ENCODE data around the gene HTR1D.
"Not testable (repeated sequence)": the region's sequence is repeated elsewhere in the genome, so short reads cannot be mapped to it uniquely, and the experiment has no call there.

Gene HTR1D

GRCh38 chr1:23198373-23198772 lies 18.9 kb downstream of the HTR1D start:
- TF ChIP-seq CTCF (IDR thresholded peaks at IDR 0.05; ENCODE audit: low read depth, low read length), result no peak
- Histone ChIP-seq H3K4me1 (no peaks in the 10 kb centered on the region), H3K27me3 (no peaks in the 10 kb centered on the region), H3K36me3 (no peaks in the 10 kb centered on the region), H3K9me3 (no peaks in the 10 kb centered on the region), H3K4me3 (ENCODE audit: low read depth, low read length) (no peak overlapping the region)
- DNase-seq, result no peak

DNA sequence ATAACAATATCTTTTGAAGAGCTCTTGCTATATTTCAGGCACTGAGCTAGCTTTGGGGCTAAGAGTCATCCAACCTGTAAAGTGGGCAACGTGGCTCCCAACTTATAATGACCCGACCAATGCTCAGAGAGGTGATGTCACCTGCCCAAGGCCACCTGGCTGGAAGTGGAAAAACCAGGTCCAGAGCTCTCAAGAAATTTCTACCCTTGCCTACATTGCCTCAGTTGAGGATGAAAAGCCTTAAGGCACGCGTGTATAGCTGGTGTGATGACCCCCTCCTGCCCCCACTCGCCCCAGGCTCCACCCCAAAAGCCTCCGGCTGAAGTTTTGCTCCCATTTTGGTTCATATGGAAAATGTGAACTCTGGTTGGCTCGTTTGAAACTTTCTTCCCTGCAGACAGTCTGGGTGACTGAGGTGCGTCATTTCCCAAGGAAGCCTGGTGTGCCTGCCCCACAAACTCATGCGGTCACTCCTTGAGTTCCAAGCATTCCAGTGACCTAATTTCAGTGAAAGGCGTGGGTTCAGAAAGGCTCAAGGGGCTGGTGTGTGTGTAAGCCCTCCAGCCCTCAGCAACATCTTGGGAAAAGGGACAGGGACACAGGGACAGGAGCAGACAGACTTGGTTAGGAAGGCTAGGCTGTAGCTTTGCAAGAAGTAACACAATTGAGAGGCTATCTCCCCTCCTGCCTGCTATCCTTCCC lies 20.5 kb downstream of the HTR1D start:
- no peak for DNase-seq
- H3K4me3 ChIP-seq (ENCODE audit: low read depth, low read length), result no peak overlapping the region
- TF ChIP-seq CTCF (IDR thresholded peaks at IDR 0.05; ENCODE audit: low read depth, low read length), result no peak
- no peaks in the 10 kb centered on the region for H3K9me3 ChIP-seq
- H3K4me1 ChIP-seq, result no peaks in the 10 kb centered on the region
- no peaks in the 10 kb centered on the region for H3K27me3 ChIP-seq
- no peaks in the 10 kb centered on the region for H3K36me3 ChIP-seq

GRCh38 chr1:23194119-23194984 lies 22.9 kb downstream of the HTR1D start:
- H3K36me3 ChIP-seq, result no peaks in the 10 kb centered on the region
- H3K4me1 ChIP-seq, result no peaks in the 10 kb centered on the region
- H3K9me3 ChIP-seq, result no peaks in the 10 kb centered on the region
- no peak for TF ChIP-seq CTCF (IDR thresholded peaks at IDR 0.05; ENCODE audit: low read depth, low read length)
- H3K4me3 ChIP-seq (ENCODE audit: low read depth, low read length), result no peak overlapping the region
- no peak for DNase-seq
- H3K27me3 ChIP-seq, result no peaks in the 10 kb centered on the region

DNA sequence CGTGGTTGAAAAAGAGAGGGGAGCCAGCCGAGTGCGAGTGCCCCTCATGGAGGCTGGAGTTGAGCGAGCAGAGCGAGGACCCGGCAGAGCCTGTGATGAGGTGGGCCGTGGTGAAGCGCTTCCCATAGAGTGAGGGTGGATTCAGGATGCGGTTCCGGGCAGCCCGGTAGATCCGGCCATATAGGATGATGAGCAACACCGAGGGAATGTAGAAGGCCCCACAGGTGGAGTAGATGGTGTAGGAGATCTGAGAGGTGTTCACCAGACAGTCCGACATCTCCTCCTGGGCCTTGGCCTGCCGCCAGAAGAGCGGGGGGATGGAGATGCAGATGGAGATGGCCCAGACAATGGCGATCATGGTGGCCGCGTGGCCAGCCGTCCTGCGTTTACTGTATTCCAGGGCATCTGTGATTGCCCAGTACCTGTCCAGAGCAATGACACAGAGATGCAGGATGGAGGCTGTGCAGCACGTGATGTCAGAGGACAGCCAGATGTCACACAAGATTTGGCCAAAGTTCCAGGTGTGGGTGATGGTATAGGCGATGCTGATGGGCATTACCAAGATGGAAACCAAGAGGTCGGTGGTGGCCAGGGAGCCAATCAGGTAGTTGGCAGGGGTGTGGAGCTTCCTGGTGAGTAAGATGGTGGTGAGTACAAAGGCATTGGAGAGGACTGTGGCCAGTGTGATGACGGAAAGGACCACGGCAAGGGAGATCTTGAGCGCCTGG lies 23.7 kb downstream of the HTR1D start:
- Histone ChIP-seq H3K4me1 (no peaks in the 10 kb centered on the region), H3K9me3 (no peaks in the 10 kb centered on the region), H3K36me3 (no peaks in the 10 kb centered on the region), H3K4me3 (ENCODE audit: low read depth, low read length) (no peak overlapping the region), H3K27me3 (no peaks in the 10 kb centered on the region)
- no peak for TF ChIP-seq CTCF (IDR thresholded peaks at IDR 0.05; ENCODE audit: low read depth, low read length)
- no peak for DNase-seq

DNA sequence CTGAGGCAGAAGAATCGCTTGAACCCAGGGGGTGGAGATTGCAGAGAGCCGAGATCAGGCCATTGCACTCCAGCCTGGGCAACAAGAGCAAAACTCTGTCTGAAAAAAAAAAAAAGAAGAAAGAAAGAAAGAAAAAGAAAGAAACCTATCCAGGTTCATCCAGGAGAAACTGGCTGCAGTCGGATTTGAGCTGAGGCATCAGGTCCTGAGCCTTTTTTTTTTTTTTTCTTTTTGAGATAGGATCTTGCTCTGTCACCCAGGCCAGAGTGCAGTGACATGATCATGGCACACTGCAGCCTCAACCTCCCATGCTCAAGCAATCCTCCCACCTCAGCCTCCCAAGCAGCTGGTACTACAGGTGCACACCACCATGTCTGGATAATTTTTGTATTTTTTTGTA lies 26.1 kb downstream of the HTR1D start:
- H3K27me3 ChIP-seq, result no peaks in the 10 kb centered on the region
- DNase-seq, result no peak

GRCh38 chr1:23188936-23189452 lies 28.3 kb downstream of the HTR1D start:
- DNase-seq; H3K27me3 ChIP-seq; H3K4me1 ChIP-seq; H3K36me3 ChIP-seq; H3K4me3 ChIP-seq (ENCODE audit: low read depth, low read length); H3K9me3 ChIP-seq: not testable (repeated sequence)

More for the DNA sequence above, 26.1 kb downstream of the HTR1D start:
- no peaks in the 10 kb centered on the region for H3K4me1 ChIP-seq
- no peak overlapping the region for H3K4me3 ChIP-seq (ENCODE audit: low read depth, low read length)
- TF ChIP-seq CTCF (IDR thresholded peaks at IDR 0.05; ENCODE audit: low read depth, low read length), result no peak
- H3K9me3 ChIP-seq, result no peaks in the 10 kb centered on the region
- H3K36me3 ChIP-seq, result no peaks in the 10 kb centered on the region

Measured in BE2C (cell line).